BLaER1 treated with 17β-estradiol and CSF1 and Interleukin-3, amounts not matched to agents 10 nM and 100 nM (cell line): Measurements from ENCODE around the gene SP3.

Experiments
- H3K27ac ChIP-seq, 11 experiments: shearing (Covaris generic); formaldehyde crosslinking; 2 replicates each; pipeline ENCODE4 v1.8.1; 2022
- H3K27me3 ChIP-seq, 11 experiments: shearing (Covaris generic); formaldehyde crosslinking; 2 replicates each; pipeline ENCODE4 v1.8.1; 2022
- H3K36me3 ChIP-seq, 11 experiments: shearing (Covaris generic); formaldehyde crosslinking; 2 replicates each; pipeline ENCODE4 v1.8.1; 2022
- H3K4me1 ChIP-seq, 10 experiments: shearing (Covaris generic); formaldehyde crosslinking; 2 replicates each; pipeline ENCODE4 v1.8.1; 2022
- H3K4me2 ChIP-seq, 11 experiments: shearing (Covaris generic); formaldehyde crosslinking; 2 replicates each; pipeline ENCODE4 v1.8.1; 2022
- H3K4me3 ChIP-seq, 10 experiments: shearing (Covaris generic); formaldehyde crosslinking; 2 replicates each; pipeline ENCODE4 v1.8.1; 2022
- H3K9ac ChIP-seq, 11 experiments: shearing (Covaris generic); formaldehyde crosslinking; 2 replicates each; pipeline ENCODE4 v1.8.1; 2022
- H3K9me3 ChIP-seq, 11 experiments: shearing (Covaris generic); formaldehyde crosslinking; replicated peaks in 1 of 11; 2 replicates each; pipeline ENCODE4 v1.8.1; 2022
- H4K20me1 ChIP-seq, 11 experiments: shearing (Covaris generic); formaldehyde crosslinking; 2 replicates each; pipeline ENCODE4 v1.8.1; 2022
- Cebpa-rat ChIP-seq, 11 experiments: shearing (Covaris generic); IDR thresholded peaks; 2 replicates each; pipeline ENCODE4 v1.8.1; 2022

Gene SP3

DNA sequence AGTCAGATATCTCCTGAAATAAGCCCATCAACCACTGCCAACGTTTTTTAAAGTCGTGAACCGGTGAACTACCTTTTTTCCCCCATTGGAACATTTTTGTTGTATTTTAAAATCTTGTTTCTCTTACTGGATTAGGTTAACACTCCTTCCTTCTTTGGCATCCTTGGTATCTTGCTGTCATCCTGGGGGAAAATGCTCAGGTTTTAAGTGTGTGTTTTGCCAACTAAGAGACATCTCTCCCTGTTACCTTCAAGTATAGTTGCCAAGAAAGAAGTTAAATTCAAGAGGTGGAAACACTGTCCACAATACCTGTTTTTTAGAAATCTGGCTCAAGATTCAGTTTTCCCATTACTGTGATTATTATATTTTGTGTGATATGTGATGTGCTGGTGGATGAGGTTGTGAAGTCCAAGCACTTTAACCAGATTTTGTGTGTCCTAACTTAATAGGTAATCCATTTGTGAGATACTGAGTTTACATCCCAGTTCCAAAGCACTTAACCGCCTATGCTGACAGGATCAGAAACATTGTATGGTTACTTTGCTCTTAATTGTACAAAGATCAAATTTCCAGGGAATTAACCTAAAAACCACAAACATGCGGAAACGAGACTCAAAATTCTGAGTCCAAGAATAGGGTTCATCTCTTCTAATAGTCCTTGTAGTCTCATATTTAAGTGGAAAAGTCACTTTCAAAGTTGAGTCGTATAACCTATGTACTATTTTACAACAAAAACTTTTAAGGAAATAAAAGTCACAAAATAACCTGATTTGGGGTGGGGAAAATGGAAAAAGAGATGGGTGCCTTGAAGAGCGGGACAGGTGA, 1.3 kb upstream of the SP3 start:
- H3K27me3 ChIP-seq = no peaks in the 10 kb centered on the region
- peak overlapping the region; percentile 80 to 99 (median 90) for H3K4me3 ChIP-seq
- peaks cover 0 to 3% (median under 1%) of the 10 kb centered on the region in 11 experiments; a peak in 12 of 22 replicates for H3K9me3 ChIP-seq
- peaks cover 0 to 16% (median 14%) of the 10 kb centered on the region in 11 experiments; a peak in 10 of 22 replicates for H4K20me1 ChIP-seq
- peak overlapping the region; percentile 83 to 95 (median 89) for H3K4me2 ChIP-seq
- peaks cover under 1 to 11% (median 3%) of the 10 kb centered on the region in 11 experiments; a peak in 17 of 22 replicates for H3K36me3 ChIP-seq
- TF ChIP-seq Cebpa-rat (IDR thresholded peaks at IDR 0.05) = no peak
- H3K4me1 ChIP-seq = peaks cover 16 to 36% (median 25%) of the 10 kb centered on the region in 10 experiments
- H3K27ac ChIP-seq = peak overlapping the region; percentile 95 to 100 (median 100)
- H3K9ac ChIP-seq = peak overlapping the region; percentile 98 to 100 (median 100)

DNA sequence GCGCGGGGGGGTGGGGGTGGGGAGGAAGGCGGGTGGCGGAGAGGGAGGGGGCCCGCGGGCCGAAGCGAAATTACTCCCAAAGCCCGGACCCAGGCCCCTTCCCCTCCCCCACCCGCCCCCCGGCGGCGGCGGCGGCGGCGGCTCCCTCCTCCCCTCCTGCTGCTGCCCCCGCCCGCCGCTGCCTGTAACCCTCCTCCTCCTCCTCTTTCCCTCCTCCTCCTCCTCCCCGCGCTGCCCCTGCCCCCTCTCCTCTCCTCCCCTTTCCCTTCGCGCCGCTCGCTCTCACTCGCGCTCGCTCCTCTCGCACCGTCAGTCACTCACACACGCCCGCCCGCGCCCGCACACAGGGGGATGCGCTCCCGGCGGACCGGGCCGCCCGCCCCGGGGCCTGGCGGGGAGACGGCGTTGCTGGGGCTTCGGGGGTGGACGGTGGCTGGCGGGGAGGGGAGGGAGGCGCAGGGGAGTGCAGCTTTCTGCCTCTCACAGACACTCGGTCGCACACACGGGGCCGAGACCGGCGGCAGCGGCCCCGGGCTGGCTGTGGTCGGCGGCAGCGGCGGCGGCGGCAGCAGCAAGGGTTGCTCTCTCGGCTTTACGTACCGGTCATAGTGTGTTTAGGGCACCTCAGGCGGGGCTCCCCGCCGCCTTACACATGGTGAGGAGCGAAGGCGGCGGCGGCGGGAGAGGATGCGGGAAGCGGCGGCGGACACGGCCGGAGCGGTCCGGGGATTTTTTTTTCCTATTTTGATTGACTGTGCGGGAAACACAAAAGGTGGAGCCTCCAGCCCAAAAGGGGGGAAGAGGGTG, 405 bp downstream of the SP3 start:
- Histone ChIP-seq H3K9ac (peak overlapping the region; percentile 99 to 100 (median 100)), H3K4me3 (peak overlapping the region; percentile 80 to 99 (median 93)), H3K4me1 (peaks cover 21 to 50% (median 36%) of the 10 kb centered on the region in 10 experiments), H4K20me1 (peaks cover 3 to 33% (median 28%) of the 10 kb centered on the region in 11 experiments; a peak in 20 of 22 replicates), H3K4me2 (peak overlapping the region; percentile 37 to 88 (median 53); a peak in 20 of 22 replicates), H3K27me3 (no peaks in the 10 kb centered on the region), H3K27ac (peak overlapping the region; percentile 95 to 100 (median 100)), H3K36me3 (peaks cover 17 to 28% (median 20%) of the 10 kb centered on the region in 11 experiments; a peak in 20 of 22 replicates), H3K9me3 (peaks cover 11 to 20% (median 17%) of the 10 kb centered on the region in 11 experiments; a peak in 20 of 22 replicates)
- no peak for TF ChIP-seq Cebpa-rat (IDR thresholded peaks at IDR 0.05)

DNA sequence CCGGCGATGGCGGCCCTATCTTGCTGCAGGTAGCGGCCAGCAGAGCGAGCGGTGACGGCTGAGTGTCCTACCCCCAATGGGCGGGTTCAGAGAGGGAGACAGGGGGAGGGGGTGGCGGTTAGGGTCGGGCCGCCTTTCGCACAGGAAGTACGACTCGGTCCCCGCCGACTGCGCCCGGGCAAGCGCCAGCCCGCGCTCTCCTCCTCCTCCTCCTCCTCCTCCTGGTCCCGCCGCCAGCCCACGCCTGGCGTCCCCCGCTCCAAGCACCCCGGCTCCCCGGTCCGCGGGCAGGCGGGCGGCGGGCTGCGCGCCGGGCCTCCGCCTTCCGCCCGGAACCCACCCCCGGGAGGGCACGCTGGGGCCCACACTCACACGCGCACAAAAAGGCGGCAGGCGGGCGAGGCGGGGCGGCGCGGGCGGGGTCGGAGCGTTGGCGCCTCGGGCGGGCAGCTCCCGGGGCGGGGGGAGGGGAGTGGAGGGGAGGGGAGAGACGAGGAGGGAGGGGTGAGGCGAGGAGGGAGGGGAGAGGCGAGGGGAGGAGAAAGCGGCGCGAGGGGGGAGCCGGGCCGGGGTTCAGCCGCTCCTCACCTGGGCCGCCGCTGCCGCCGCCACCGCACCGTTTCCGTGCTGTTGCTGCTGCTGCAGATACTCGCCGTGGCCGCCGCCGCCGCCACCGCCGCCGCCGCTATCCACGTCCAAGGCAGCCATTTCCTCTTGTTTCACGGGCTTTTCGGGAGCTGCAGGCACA, 1.2 kb downstream of the SP3 start:
- peaks cover 21 to 55% (median 40%) of the 10 kb centered on the region in 10 experiments for H3K4me1 ChIP-seq
- H3K36me3 ChIP-seq = peaks cover 22 to 36% (median 26%) of the 10 kb centered on the region in 11 experiments; a peak in 20 of 22 replicates
- peak overlapping the region; percentile 87 to 100 (median 100) for H3K27ac ChIP-seq
- peak overlapping the region; percentile 93 to 100 (median 100) for H3K9ac ChIP-seq
- TF ChIP-seq Cebpa-rat (IDR thresholded peaks at IDR 0.05) = no peak
- H3K9me3 ChIP-seq = peaks cover 11 to 23% (median 20%) of the 10 kb centered on the region in 11 experiments; a peak in 20 of 22 replicates
- peak overlapping the region; percentile 75 to 99 (median 89) for H3K4me3 ChIP-seq
- peaks cover 11 to 41% (median 36%) of the 10 kb centered on the region in 11 experiments; a peak in 20 of 22 replicates for H4K20me1 ChIP-seq
- H3K27me3 ChIP-seq = no peaks in the 10 kb centered on the region
- H3K4me2 ChIP-seq = peak overlapping the region in 10 of 11 experiments; percentile 53 to 92 (median 80); a peak in 17 of 22 replicates

DNA sequence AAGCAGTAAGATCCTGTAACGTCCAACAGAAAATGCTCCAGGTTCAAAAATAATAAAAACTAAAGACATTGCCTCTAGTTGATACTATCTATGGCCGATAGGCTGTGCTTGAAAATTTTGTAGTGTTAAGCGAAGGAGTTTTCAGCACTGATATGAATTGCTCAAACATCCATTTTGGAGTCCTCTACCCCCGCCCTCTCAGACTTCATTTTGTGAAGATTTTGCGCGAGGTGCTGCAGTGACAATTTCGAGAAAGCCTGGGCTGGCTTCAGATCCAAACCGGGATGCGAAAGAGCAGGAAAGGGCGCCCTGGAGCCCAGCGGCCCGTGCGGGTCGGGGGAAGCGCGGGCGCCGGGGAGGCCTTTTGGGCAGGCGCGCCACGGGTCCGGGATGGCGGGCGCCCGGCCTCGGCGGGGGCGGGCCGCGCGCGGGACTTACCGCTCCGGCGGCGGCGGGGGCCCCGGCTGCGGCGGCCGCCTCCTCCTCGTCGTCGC, 1.8 kb downstream of the SP3 start:
- H3K27me3 ChIP-seq = no peaks in the 10 kb centered on the region
- H3K4me2 ChIP-seq = peak overlapping the region; percentile 53 to 93 (median 81); a peak in 21 of 22 replicates
- peaks cover 13 to 47% (median 42%) of the 10 kb centered on the region in 11 experiments; a peak in 20 of 22 replicates for H4K20me1 ChIP-seq
- H3K9ac ChIP-seq = peak overlapping the region; percentile 93 to 100 (median 100)
- no peak for TF ChIP-seq Cebpa-rat (IDR thresholded peaks at IDR 0.05)
- peak overlapping the region; percentile 75 to 99 (median 89) for H3K4me3 ChIP-seq
- H3K4me1 ChIP-seq = peaks cover 21 to 55% (median 38%) of the 10 kb centered on the region in 10 experiments
- peaks cover 11 to 23% (median 20%) of the 10 kb centered on the region in 11 experiments; a peak in 20 of 22 replicates for H3K9me3 ChIP-seq
- peaks cover 22 to 42% (median 31%) of the 10 kb centered on the region in 11 experiments; a peak in 20 of 22 replicates for H3K36me3 ChIP-seq
- peak overlapping the region; percentile 87 to 100 (median 100) for H3K27ac ChIP-seq

DNA sequence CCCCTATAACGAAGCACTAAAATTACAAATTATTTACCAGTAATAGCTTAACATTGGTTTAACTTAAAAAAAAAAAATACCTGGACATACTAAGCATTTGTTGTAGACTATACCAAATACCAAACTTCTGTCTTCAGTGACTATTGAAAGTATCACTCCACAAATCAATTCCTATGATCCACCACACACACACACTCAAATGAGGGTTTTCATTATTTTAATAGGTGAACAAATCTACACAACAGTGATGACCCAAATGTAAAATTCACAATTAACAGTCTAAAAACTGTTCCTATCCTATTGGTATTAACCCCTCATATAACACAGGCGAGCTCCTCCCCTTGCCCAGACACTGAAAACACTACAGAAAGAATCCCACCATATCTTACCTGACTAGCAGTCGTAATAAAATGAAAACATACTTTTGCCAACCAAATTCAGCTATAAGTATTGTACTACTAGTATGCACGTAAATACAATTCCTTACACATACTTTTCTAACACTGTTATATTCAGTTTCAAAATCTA, 2.5 kb downstream of the SP3 start:
- H3K9me3 ChIP-seq = peaks cover 11 to 23% (median 20%) of the 10 kb centered on the region in 11 experiments; a peak in 20 of 22 replicates
- H3K27ac ChIP-seq = peak overlapping the region; percentile 87 to 100 (median 100)
- H4K20me1 ChIP-seq = peaks cover 13 to 54% (median 49%) of the 10 kb centered on the region in 11 experiments; a peak in 20 of 22 replicates
- TF ChIP-seq Cebpa-rat (IDR thresholded peaks at IDR 0.05) = no peak
- peak overlapping the region; percentile 75 to 99 (median 89) for H3K4me3 ChIP-seq
- peak overlapping the region; percentile 53 to 93 (median 81); a peak in 21 of 22 replicates for H3K4me2 ChIP-seq
- no peaks in the 10 kb centered on the region for H3K27me3 ChIP-seq
- peaks cover 21 to 55% (median 38%) of the 10 kb centered on the region in 10 experiments for H3K4me1 ChIP-seq
- peak overlapping the region; percentile 93 to 100 (median 100) for H3K9ac ChIP-seq
- peaks cover 23 to 49% (median 38%) of the 10 kb centered on the region in 11 experiments; a peak in 20 of 22 replicates for H3K36me3 ChIP-seq

DNA sequence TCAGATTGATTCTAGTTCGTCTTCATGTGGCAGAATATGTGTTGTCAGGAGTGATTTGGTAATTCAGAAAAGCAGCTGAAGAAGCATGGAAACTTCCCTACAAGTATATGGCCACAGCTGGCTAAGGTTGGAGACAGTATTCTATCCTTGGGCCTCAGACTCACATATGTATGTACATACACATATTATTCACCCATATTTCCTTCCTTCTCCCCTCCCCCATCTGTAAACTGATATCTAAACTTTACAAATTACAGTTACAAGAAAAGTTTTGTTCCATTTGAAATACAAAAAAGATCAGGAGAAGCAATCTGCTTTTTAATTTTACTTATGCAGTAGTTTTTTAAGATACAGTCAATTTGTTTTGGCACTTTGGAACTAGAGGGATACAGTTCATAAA, 3.1 kb downstream of the SP3 start:
- peak overlapping the region; percentile 87 to 100 (median 100); a peak in 21 of 22 replicates for H3K27ac ChIP-seq
- TF ChIP-seq Cebpa-rat (IDR thresholded peaks at IDR 0.05) = no peak
- peaks cover 26 to 56% (median 44%) of the 10 kb centered on the region in 11 experiments; a peak in 20 of 22 replicates for H3K36me3 ChIP-seq
- peak overlapping the region; percentile 53 to 93 (median 81) for H3K4me2 ChIP-seq
- H3K4me3 ChIP-seq = peak overlapping the region; percentile 75 to 99 (median 89)
- H3K4me1 ChIP-seq = peaks cover 15 to 55% (median 32%) of the 10 kb centered on the region in 10 experiments
- H3K9me3 ChIP-seq = peaks cover 11 to 23% (median 20%) of the 10 kb centered on the region in 11 experiments; a peak in 20 of 22 replicates
- peak overlapping the region; percentile 93 to 100 (median 100) for H3K9ac ChIP-seq
- no peaks in the 10 kb centered on the region for H3K27me3 ChIP-seq
- peaks cover 15 to 60% (median 55%) of the 10 kb centered on the region in 11 experiments; a peak in 21 of 22 replicates for H4K20me1 ChIP-seq

DNA sequence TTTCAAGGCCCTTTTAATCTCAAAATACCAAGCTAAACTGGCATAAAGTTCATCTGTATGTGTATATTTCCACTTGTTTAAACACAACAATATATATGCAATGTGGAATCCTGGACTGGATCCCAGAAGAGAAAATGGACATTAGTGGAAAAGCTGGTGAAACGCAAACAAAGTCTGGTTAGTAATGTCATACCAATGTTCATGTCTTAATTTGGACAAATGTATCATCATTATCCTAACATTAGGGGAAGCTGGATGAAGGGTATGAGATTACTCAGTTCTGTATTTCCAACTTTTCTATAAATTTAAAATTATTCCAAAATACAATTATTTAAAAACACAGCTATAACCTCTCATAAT, 3.8 kb downstream of the SP3 start:
- Histone ChIP-seq H3K27me3 (no peaks in the 10 kb centered on the region), H3K4me3 (peak overlapping the region in 9 of 10 experiments; percentile 75 to 99 (median 88); a peak in 12 of 20 replicates), H3K36me3 (peaks cover 31 to 63% (median 51%) of the 10 kb centered on the region in 11 experiments), H3K4me1 (peaks cover 8 to 55% (median 25%) of the 10 kb centered on the region in 10 experiments), H4K20me1 (peaks cover 22 to 67% (median 62%) of the 10 kb centered on the region in 11 experiments; a peak in 21 of 22 replicates), H3K9me3 (peaks cover 11 to 25% (median 20%) of the 10 kb centered on the region in 11 experiments; a peak in 20 of 22 replicates), H3K4me2 (peak overlapping the region; percentile 16 to 93 (median 81); a peak in 20 of 22 replicates), H3K9ac (no peak overlapping the region), H3K27ac (peak overlapping the region in 1 of 11 experiments; percentile 100; a peak in 2 of 22 replicates)
- no peak for TF ChIP-seq Cebpa-rat (IDR thresholded peaks at IDR 0.05)
